ENCODE results near the gene CNNM4.

The CNNM4 gene

GRCh38 chr2:96861074-96861473, 100.4 kb downstream of the CNNM4 start:
- peaks cover 28% of the 10 kb centered on the region for H4K20me1 ChIP-seq (ENCODE audit: insufficient read depth, low read length, poor library complexity, severe bottlenecking)
- H3K36me3 ChIP-seq (ENCODE audit: insufficient read depth, low read length), result peaks cover 44% of the 10 kb centered on the region; the same call in 1 of the 2 replicates

More at GRCh38 chr2:96861074-96861473, 100.4 kb downstream of the CNNM4 start:
- Histone ChIP-seq H3K4me2 (ENCODE audit: low read depth, low read length, poor library complexity, severe bottlenecking) (no peak overlapping the region), H2AFZ (ENCODE audit: low read length) (no peak overlapping the region), H3K27me3 (ENCODE audit: insufficient read depth, low read length, poor library complexity, severe bottlenecking) (no peaks in the 10 kb centered on the region), H3K9me2 (replicated peaks; ENCODE audit: low read depth, low read length) (no peaks in the 10 kb centered on the region), H3F3A (ENCODE audit: low read depth) (no peaks in the 10 kb centered on the region), H3K9ac (ENCODE audit: low read depth, low read length, poor library complexity, severe bottlenecking) (no peak overlapping the region), H3K4me3 (ENCODE audit: low read length, poor library complexity, severe bottlenecking) (no peak overlapping the region), H3K79me2 (ENCODE audit: insufficient read depth, low read length) (peaks cover 35% of the 10 kb centered on the region), H3K4me1 (ENCODE audit: insufficient read depth, low read length, poor library complexity, severe bottlenecking) (peaks cover 21% of the 10 kb centered on the region), H3K9me3 (ENCODE audit: insufficient read depth, low read depth, low read length) (no peaks in the 10 kb centered on the region)
- TF ChIP-seq EZH2phosphoT487 (IDR thresholded peaks at IDR 0.05; ENCODE audit: borderline replicate concordance) (no peak), CTCF (conservative IDR thresholded peaks at IDR 0.05; ENCODE audit: low read length) (no peak)

Measured in Loucy (cell line).